Measurements from ENCODE around the gene EPGN.
A peak's percentile ranks its signal among the peaks of the same experiment; 100 is the strongest.

Gene EPGN

GRCh38 chr4:74317616-74318246 is 9.5 kb downstream of the EPGN start:
- H3K4me3 ChIP-seq (ENCODE audit: low read depth, low read length): no peak overlapping the region
- TF ChIP-seq, protein P1, sequence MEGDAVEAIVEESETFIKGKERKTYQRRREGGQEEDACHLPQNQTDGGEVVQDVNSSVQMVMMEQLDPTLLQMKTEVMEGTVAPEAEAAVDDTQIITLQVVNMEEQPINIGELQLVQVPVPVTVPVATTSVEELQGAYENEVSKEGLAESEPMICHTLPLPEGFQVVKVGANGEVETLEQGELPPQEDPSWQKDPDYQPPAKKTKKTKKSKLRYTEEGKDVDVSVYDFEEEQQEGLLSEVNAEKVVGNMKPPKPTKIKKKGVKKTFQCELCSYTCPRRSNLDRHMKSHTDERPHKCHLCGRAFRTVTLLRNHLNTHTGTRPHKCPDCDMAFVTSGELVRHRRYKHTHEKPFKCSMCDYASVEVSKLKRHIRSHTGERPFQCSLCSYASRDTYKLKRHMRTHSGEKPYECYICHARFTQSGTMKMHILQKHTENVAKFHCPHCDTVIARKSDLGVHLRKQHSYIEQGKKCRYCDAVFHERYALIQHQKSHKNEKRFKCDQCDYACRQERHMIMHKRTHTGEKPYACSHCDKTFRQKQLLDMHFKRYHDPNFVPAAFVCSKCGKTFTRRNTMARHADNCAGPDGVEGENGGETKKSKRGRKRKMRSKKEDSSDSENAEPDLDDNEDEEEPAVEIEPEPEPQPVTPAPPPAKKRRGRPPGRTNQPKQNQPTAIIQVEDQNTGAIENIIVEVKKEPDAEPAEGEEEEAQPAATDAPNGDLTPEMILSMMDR (IDR thresholded peaks at IDR 0.05; ENCODE audit: low read depth, low read length): no peak
- no peak for DNase-seq
- H3K27me3 ChIP-seq: peaks cover 5% of the 10 kb centered on the region; the same call in 1 of the 2 replicates
- no peaks in the 10 kb centered on the region for H3K9me3 ChIP-seq
- H3K36me3 ChIP-seq: no peaks in the 10 kb centered on the region
- H3K4me1 ChIP-seq: no peaks in the 10 kb centered on the region

DNA sequence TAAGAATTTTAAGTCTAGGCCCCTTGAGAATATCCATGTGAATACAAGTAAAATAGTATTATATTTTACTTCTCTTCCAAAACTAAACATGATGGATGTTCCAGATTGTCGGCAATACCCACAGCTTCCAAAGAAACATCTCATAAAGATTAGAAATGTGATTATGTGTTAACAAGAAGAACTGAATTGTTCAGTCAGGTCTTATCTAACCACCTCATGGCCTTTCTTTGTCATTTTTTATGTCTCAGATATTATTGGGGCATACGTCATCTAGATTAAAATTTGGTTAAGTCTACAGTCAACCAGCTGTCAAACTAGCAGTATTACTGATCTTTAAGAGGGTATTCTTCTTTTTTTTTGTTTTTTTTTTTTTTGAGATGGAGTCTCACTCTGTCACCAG is 10.0 kb downstream of the EPGN start:
- Histone ChIP-seq H3K4me3 (ENCODE audit: low read depth, low read length) (no peak overlapping the region), H3K9me3 (no peaks in the 10 kb centered on the region), H3K4me1 (no peaks in the 10 kb centered on the region), H3K27me3 (peaks cover 5% of the 10 kb centered on the region; the same call in 1 of the 2 replicates), H3K36me3 (no peaks in the 10 kb centered on the region)
- TF ChIP-seq, protein P1 (IDR thresholded peaks at IDR 0.05; ENCODE audit: low read depth, low read length): no peak
- no peak for DNase-seq

GRCh38 chr4:74319470-74319869 is 11.2 kb downstream of the EPGN start:
- DNase-seq: no peak
- no peaks in the 10 kb centered on the region for H3K9me3 ChIP-seq
- no peaks in the 10 kb centered on the region for H3K36me3 ChIP-seq
- peaks cover 5% of the 10 kb centered on the region; the same call in 1 of the 2 replicates for H3K27me3 ChIP-seq
- TF ChIP-seq, protein P1 (IDR thresholded peaks at IDR 0.05; ENCODE audit: low read depth, low read length): no peak
- H3K4me1 ChIP-seq: no peaks in the 10 kb centered on the region
- H3K4me3 ChIP-seq (ENCODE audit: low read depth, low read length): no peak overlapping the region

GRCh38 chr4:74320559-74321118 is 12.4 kb downstream of the EPGN start:
- TF ChIP-seq, protein P1 (IDR thresholded peaks at IDR 0.05; ENCODE audit: low read depth, low read length): peak; percentile 43
- no peaks in the 10 kb centered on the region for H3K4me1 ChIP-seq
- H3K36me3 ChIP-seq: no peaks in the 10 kb centered on the region
- no peak for DNase-seq
- H3K4me3 ChIP-seq (ENCODE audit: low read depth, low read length): no peak overlapping the region
- no peaks in the 10 kb centered on the region for H3K9me3 ChIP-seq
- H3K27me3 ChIP-seq: peaks cover 4% of the 10 kb centered on the region

DNA sequence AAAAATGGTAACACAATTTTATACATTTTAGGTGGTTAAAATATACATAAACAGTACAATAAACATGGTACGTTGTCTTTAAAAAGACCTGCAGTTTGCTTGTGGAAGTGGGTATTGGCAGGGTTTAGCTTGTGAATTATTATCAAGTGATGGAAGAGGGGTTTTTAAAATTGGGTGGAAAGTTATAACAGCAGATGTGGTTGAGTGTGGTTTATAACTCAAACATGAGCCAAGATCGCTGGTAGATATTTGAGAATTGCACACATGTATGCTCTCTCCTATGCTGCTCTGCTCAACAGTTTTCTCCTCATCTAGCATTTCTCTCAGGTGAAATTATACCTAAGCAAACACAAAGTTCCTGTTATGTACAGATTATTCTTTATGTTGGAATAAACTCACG is 14.0 kb downstream of the EPGN start:
- TF ChIP-seq, protein P1 (IDR thresholded peaks at IDR 0.05; ENCODE audit: low read depth, low read length): no peak
- Histone ChIP-seq H3K27me3 (peaks cover 4% of the 10 kb centered on the region), H3K36me3 (no peaks in the 10 kb centered on the region), H3K9me3 (no peaks in the 10 kb centered on the region), H3K4me1 (no peaks in the 10 kb centered on the region), H3K4me3 (ENCODE audit: low read depth, low read length) (no peak overlapping the region)
- DNase-seq: no peak

GRCh38 chr4:74323663-74324062 is 15.4 kb downstream of the EPGN start:
- TF ChIP-seq, protein P1 (IDR thresholded peaks at IDR 0.05; ENCODE audit: low read depth, low read length): no peak
- H3K36me3 ChIP-seq: no peaks in the 10 kb centered on the region
- no peak overlapping the region for H3K4me3 ChIP-seq (ENCODE audit: low read depth, low read length)
- H3K27me3 ChIP-seq: peaks cover 4% of the 10 kb centered on the region; the same call in 1 of the 2 replicates
- H3K9me3 ChIP-seq: no peaks in the 10 kb centered on the region
- H3K4me1 ChIP-seq: no peaks in the 10 kb centered on the region
- DNase-seq: no peak
